HEK293 (cell line): ENCODE data around the gene SOWAHD.

Source experiments
- CTCF ChIP-seq: fragments of 450-650 bp; formaldehyde crosslinking; IDR thresholded peaks from 2 replicates; pipeline ENCODE4 v1.5.1; 2016; ENCODE audit warnings: missing biosample characterization, missing genetic modification characterization
- PRDM1 ChIP-seq: fragments of 450-650 bp; formaldehyde crosslinking; IDR thresholded peaks from 2 replicates; pipeline ENCODE4; 2016; ENCODE audit warnings: missing biosample characterization, missing genetic modification characterization
- REST ChIP-seq: fragments of 450-650 bp; formaldehyde crosslinking; IDR thresholded peaks from 2 replicates; pipeline ENCODE4 v1.5.1; 2016; ENCODE audit warnings: missing biosample characterization, missing genetic modification characterization
- TRIM28 ChIP-seq: IDR thresholded peaks from 2 replicates; pipeline ENCODE4 v1.6.1; 2011; ENCODE audit warnings: low read length, control low read depth, borderline replicate concordance
- ZFP69B ChIP-seq: fragments of 450-650 bp; formaldehyde crosslinking; IDR thresholded peaks from 2 replicates; pipeline ENCODE4 v1.5.1; 2016; ENCODE audit warnings: missing biosample characterization, missing genetic modification characterization
- ZNF114 ChIP-seq: fragments of 450-650 bp; formaldehyde crosslinking; IDR thresholded peaks from 2 replicates; pipeline ENCODE4 v1.5.0; 2017; ENCODE audit warnings: missing biosample characterization, missing genetic modification characterization
- ZNF133 ChIP-seq: fragments of 450-650 bp; formaldehyde crosslinking; IDR thresholded peaks from 2 replicates; pipeline ENCODE4 v1.5.1; 2016; ENCODE audit warnings: missing biosample characterization, missing genetic modification characterization
- ZNF24 ChIP-seq: fragments of 450-650 bp; formaldehyde crosslinking; IDR thresholded peaks from 2 replicates; pipeline ENCODE4 v1.5.1; 2016; ENCODE audit warnings: missing biosample characterization, missing genetic modification characterization
- ZNF248 ChIP-seq: fragments of 450-650 bp; formaldehyde crosslinking; IDR thresholded peaks from 2 replicates; pipeline ENCODE4 v1.5.1; 2017; ENCODE audit warnings: missing biosample characterization, missing genetic modification characterization
- ZNF274 ChIP-seq, 2 experiments: fragments of 200-500 bp in 1 of 2; fragments of 450-650 bp in 1 of 2; sonication (Bioruptor generic) in 1 of 2; formaldehyde crosslinking in 1 of 2; IDR thresholded peaks; 2 replicates each; pipeline versions ENCODE4 v1.5.1 to v1.6.1; 2014 to 2016; ENCODE audit warnings: borderline replicate concordance in 1 of 2, inconsistent platforms in 1 of 2, low read length in 1 of 2, missing biosample characterization in 1 of 2, missing genetic modification characterization in 1 of 2
- ZNF510 ChIP-seq: fragments of 450-650 bp; formaldehyde crosslinking; IDR thresholded peaks from 2 replicates; pipeline ENCODE4 v1.5.1; 2018; ENCODE audit warnings: mild to moderate bottlenecking, missing genetic modification characterization, missing biosample characterization; ENCODE audit not compliant: insufficient replicate concordance

DNA sequence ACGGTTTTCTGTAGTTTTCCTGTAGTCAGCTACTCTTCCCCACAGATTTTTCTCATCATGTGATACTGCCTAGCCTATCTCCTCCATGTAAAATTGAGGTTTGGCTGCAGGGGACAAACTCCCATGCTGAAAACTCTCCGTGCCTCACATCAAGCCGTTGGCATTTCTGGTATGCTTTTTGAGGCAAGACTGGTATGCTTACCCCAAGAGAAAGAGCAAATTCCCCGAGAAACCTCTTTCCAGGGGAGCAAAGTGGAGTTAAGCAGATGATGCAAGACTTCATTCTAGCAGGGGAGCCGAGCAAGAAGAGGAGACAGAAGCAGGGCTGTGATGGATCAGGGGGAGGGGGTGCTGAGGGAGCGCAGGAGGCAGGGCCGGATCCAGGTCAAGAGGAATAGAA lies 4.8 kb downstream of the SOWAHD start:
- TF ChIP-seq ZNF510 (tag by site-specific recombination) (no peak), ZNF133 (tag by site-specific recombination) (no peak), ZNF24 (no peak), ZNF114 (tag by site-specific recombination) (no peak), PRDM1 (tag by site-specific recombination) (no peak), REST (no peak), ZFP69B (tag by site-specific recombination) (no peak), CTCF (tag by site-specific recombination) (no peak), ZNF274 (IDR thresholded peaks at IDR 0.05; ENCODE audit: low read length) (no peak), ZNF274 (tag by site-specific recombination; IDR thresholded peaks at IDR 0.05; ENCODE audit: borderline replicate concordance) (no peak), TRIM28 (no peak), ZNF248 (tag by site-specific recombination) (no peak)
